HG03571 (cell line): ENCODE results near the gene ZNF394.
"Not testable (repeated sequence)": the region's sequence is repeated elsewhere in the genome, so short reads cannot be mapped to it uniquely, and the experiment has no call there.

ENCODE experiments used
- ATAC-seq: cut with Tn5 transposase; IDR thresholded peaks from one replicate; pipeline ENCODE4 v1.9.1; 2021; ENCODE audit not compliant: unreplicated experiment

ZNF394 gene

DNA sequence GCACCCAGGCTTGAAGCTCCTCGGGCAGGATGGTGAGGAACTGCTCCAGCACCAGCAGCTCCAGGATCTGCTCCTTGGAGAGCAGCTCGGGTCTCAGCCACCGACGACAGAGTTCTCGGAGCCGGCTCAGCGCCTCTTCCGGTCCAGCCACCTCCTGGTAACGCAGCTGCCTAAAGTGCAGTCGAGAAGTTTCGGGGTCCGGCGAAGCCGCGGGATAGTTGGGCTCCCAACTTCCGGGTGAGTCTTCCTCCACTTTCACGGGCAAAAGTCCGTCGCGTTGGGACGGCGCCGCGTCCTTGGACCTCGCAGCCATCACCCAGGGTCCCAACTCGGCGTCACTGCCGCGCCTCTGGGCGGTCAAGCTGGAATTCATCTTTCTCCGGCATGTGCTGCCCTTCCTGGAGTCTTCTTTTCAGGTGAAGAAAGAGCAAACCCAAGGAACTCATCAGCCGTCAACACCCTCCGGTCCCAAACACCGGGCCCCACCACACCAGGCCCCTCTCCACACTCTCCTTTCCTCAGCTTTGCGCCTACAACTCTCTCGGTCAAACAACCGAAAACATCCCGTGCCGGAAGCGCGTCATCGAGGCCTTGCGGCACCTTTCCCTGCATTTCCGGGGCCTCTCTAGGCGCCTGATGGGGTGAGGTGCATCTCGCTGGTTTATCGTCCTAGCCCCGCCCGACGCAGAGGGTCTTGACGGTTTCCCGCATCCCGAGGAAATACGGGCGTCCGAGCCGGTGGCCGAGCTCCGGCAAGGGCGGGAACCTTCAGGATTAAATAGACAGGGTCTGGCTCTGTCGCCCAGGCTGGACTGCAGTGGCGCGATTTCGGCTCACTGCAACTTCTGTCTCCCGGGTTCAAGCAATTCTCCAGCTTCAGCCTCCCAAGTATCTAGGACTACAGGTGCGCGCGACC lies at the start of gene ZNF394:
Gene ZNF394 (minus strand): TSS at position 561 of the 916 bp plus-strand sequence. CDS start 188 bp downstream, at position 373.
- peak; percentile 41 for ATAC-seq

DNA sequence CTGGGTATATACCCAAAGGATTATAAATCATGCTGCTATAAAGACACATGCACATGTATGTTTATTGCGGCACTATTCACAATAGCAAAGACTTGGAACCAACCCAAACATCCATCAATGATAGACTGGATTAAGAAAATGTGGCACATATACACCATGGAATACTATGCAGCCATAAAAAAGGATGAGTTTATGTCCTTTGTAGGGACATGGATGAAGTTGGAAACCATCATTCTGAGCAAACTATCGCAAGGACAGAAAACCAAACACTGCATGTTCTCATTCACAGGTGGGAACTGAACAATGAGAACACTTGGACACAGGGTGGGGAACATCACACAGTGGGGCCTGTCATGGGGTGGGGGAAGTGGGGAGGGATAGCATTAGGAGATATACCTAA lies 49.5 kb upstream of the ZNF394 start:
- not testable (repeated sequence) for ATAC-seq

DNA sequence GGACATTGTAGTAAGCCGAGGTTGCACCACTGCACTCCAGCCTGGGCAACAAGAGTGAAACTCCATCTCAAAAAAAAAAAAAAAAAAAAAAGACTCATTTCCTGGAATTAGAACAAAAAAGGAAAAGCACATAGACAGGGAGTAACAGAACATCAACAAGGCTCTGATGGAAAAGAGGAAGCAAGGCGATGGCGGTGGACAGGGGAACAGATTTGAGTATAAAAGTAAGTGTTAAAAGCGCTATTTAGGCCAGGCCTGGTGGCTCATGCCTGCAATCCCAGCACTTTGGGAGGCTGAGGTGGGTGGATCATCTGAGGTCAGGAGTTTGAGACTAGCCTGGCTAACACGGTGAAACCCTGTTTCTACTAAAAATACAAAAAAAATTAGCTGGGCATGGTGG lies 45.2 kb upstream of the ZNF394 start:
- not testable (repeated sequence) for ATAC-seq

DNA sequence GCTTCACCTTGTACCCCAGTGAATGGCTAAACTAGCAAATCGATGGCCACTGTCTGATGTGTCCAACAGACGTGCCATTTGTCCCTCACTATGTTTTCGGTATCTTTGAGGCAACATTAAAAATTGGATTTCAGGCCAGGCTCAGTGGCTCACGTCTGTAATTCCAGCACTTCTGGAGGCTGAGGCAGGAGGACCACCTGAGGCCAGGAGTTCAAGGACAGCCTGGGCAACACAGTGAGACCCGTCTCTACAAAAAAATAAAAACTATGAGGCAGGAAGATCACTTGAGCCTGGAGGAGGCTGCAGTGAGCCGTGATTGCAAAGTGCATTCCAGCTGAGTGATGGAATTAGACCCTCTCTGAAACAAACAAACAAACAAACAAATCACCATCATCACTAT lies 43.8 kb upstream of the ZNF394 start:
- no peak for ATAC-seq

DNA sequence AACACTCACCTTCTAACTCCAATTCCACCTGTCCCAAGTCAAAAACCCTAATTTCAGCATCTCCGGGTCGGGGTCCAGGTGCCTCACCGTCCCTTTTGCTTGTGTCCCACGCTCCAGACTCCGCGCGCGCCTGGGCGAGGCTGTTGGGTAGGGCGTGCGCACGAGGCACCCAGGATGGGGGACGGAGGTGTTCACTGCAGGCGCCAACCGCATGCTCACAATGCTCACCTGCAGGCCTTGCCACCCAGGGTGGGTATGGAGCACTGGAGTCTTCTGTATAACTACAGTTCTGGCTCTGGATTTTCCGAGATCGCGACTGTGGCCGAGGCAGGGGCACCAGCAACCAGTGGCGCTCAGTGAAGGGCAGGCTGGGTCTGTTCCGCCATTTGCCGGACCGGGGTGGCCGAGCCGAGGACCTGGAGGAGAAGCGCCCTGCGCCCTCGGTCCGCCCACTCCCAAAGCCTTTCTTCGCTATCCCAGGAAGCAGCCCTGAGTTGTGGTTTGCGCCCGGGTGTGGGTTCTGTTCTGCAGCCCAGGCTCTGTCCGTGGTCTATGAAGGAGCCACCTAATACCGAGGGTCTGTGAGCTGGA lies 43.1 kb upstream of the ZNF394 start:
- no peak for ATAC-seq

DNA sequence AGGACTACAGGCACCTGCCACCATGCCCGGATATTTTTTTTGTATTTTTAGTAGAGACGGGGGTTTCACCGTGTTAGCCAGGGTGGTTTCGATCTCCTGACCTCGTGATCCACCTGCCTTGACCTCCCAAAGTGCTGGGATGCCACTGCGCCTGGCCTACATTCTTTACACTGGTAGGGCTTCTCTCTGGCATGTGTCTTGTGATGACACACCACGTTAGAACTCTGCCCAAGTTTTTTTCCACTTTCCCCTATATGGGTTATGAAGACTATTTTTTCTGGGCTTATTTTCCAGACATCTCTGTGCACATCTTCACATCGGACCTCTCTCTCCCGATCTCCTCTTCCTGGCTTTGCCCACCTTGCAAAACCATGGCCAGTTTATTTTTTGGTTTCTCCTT lies 41.1 kb upstream of the ZNF394 start:
- ATAC-seq, result no peak

DNA sequence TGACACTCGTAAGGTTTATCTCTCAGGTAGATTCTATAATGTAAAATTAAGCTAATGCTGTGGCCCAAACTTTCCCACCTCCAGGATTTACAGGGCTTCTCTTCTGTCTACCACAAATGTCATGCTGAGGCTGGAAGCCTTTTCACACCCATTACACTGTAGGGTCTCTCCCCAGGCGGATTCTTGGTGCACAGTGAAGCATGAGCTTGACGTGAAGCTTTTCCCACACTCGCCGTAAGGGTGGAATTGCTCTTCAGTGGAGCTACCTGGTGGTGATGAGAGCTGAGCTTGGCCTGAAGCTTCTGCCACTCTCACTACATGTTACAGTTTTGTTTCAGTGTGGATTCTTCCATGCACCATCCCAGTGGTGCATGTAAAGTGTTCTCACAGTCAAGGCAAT lies 40.5 kb upstream of the ZNF394 start:
- no peak for ATAC-seq

DNA sequence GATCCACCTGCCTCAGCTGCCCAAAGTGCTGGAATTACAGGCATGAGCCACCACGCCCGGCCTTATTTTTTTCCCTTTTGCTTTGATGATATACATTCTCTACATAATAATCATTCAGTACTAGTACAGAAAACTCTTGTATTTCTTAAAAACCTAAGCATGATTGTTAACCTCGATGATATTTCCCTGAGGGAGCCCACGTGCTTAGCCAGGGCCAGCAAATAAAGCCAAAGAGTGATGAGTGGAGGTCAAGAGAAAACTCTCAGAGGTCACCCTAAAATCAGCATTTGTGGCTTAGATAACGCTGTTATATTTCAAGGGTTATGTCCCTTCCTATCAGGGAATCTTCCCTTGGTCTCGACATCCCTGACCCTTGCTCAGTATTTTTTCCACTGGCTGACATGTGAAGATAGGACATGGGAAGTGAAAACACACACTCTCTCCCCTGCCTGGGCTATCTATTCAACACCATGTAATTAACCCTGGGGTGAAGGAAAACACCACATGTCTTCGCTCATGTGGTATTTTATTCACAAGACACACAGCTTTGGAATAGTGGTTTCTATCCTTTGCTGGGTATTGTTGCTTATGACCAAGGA lies 39.2 kb upstream of the ZNF394 start:
- no peak for ATAC-seq

DNA sequence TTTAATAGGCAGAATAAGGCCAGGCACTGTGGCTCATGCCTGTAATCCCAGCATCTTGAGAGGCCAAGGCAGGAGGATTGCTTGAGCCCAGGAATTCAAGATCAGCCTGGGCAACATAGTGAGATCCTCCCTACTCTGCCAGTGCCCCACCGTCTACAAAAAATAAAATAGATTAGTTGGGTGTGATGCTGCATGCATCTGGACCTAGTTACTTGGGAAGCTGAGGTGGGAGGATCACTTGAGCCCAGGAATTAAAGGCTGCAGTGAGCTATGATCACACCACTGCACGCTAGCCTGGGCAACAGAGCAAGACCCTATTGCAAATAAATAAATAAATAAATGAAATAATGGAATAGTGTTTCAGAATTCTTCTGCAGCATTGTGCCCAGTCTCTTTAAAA lies 35.6 kb upstream of the ZNF394 start:
- ATAC-seq, result no peak

DNA sequence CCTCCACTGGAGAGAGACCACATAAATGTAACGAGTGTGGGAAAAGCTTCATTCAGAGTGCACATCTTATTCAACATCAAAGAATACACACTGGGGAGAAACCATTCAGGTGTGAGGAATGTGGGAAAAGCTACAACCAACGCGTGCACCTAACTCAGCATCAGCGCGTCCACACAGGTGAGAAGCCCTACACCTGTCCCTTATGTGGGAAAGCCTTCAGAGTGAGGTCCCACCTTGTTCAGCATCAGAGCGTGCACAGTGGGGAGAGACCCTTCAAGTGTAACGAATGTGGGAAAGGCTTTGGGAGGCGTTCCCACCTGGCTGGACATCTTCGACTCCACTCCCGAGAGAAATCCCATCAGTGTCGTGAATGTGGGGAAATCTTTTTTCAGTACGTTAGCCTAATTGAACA lies 31.3 kb upstream of the ZNF394 start:
- no peak for ATAC-seq

DNA sequence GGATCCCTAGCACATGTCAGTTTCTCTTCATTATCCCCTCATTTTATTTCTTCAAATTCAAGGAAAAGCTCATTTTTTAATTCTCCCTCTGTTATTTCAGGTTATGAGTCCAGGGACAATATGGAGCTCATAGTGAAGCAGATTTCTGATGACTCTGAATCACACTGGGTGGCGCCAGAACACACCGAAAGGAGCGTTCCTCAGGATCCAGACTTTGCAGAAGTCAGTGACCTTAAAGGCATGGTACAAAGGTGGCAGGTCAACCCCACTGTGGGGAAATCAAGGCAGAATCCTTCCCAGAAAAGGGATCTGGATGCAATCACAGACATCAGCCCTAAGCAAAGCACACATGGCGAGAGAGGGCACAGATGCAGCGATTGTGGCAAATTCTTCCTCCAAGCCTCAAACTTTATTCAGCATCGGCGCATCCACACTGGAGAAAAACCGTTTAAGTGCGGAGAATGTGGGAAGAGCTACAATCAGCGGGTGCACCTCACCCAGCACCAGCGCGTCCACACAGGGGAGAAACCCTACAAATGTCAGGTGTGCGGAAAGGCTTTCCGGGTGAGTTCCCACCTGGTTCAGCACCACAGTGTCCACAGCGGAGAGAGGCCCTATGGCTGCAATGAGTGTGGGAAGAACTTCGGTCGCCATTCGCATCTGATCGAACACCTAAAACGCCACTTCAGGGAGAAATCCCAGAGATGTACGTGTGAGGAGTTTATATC lies 25.8 kb upstream of the ZNF394 start:
- ATAC-seq, result no peak

DNA sequence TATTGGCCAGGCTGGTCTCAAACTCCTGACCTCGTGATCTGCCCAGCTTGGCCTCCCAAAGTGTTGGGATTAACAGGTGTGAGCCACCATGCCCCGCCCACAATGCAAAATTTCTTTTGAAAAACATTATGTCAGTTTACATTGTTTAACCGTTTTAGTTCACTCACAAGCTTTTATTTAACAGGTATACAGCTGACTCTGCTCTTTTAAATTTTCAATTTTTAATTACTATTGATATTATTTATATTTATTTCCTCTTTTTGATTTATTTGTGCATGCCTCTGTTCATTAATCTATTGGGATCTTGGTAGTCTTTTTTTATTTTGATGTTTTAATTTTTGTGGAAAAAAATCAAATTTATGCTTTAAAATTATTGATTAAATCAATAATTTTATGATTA lies 21.3 kb upstream of the ZNF394 start:
- no peak for ATAC-seq

DNA sequence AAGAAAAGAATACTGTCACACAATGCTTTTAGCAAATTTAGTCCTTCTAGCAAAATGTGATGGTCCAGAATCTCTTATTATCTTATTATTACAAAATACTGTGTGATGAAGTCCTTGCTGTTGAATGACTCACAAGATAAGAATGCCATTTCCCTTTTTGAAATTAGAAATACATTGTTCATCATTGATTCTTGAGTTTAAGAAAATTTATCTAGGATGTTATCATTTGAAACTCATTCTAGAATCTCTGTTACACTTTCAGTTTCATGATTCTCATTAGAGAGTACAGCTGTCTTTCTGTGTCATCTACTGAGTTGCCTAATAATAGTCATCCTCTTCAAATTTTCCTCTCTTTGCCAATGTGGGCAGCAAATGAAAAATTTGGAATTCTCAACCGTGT lies 14.0 kb upstream of the ZNF394 start:
- ATAC-seq, result no peak

DNA sequence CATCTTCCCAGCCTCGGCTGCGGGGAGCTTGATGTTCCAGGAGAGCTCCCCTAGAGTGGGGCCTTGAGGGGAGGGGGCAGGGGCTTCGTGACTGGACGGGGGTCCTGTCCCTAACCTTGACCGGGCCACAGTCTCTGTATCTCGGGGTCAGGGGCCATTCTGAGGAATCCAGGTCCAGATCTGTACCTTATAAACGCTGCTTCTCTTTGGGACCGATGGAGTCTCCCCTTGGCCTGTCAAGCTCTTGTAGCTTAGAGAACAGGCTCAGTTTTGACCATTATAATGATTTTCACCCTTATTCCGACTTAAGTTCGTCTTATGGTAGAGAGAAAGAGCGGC lies 5.2 kb upstream of the ZNF394 start:
- ATAC-seq, result peak; percentile 3

DNA sequence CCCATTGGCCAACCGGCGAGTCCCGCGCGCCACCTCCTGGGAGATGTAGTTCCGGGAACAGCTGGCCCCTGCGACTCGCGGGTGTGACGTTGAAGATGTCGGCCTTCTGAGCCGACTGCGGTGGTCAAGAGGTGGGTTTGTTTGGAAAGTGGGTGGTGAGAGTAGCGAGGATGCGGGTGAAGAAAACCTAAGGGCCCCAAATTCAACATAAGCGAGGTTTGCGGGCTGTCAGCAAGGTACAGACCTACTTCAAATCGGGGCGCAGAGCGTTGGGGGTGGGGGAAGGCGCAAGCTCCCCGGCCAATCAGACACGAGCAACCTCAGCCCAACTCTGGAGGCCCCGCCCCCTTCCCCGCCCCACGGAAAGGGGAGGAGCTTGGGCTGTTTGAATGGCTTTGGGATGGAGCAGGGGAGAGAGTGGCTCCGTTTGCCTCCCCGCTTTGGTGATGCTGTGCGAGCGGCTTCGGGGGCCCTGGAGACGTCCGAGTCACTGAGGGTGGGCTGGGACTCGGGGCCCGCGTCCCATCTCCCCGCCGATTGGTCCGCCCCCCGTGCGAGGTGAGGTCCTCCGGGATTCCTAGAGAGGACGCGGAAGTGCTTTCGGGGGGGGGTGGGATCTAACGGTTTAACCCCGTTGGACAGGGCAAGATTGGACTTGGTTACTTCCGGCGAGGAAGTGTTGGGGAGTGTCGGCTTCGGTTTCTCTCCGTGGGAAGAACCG lies 4.7 kb upstream of the ZNF394 start, which contains the start of gene ZKSCAN5:
Gene ZKSCAN5 (plus strand): TSS at position 60 of the 721 bp plus-strand sequence. CDS start 1,383 bp downstream, outside the sequence.
- ATAC-seq, result peak; percentile 77

DNA sequence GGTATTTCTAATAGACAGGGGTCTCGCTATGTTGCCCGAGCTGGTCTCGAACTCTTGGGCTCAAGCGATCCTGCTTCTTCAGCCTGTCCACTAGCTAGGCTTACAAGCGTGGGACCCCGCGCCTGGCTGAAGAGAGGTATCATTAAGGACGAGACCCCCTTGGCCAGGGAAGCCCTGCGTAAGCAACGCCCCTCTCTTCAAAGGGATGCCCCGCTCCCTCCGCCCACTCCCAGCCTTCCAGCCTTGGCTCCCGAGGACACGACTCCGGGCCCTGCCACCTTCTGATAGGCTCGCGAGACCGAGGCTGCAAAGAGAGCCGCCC lies 4.2 kb upstream of the ZNF394 start:
- ATAC-seq, result no peak

DNA sequence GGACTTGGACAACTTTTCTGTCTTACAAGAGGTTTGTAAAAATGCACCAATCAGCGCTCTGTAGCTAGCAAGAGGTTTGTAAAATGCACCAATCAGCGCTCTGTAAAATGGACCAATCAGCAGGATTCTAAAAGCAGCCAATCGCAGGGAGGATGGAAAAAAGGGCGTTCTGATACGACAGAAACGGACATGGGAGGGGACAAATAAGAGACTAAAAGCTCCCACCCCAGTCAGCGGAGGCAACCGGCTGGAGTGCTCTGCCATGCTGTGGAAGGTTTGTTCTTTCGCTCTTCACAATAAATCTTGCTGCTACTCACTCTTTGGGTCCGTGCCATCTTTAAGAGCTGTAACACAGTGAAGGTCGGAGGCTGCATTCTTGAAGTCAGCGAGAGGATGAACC lies 1.2 kb upstream of the ZNF394 start:
- not testable (repeated sequence) for ATAC-seq

DNA sequence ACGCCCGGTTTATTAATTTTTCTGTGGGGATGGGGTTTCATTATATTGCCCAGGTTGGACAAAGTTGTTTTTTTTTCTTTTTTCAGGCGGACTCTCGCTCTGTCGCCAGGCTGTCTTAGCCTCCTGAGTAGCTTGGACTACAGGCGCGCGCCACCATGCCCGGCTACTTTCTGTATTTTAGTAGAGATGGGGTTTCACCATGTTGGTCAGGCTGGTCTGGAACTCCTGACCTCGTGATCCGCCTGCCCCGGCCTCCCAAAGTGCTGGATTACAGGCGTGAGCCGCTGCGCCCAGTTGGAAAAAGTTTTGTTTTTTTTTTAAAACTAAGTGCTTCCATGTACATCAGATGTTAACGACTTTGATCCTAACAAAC lies 542 bp upstream of the ZNF394 start:
- ATAC-seq, result no peak

DNA sequence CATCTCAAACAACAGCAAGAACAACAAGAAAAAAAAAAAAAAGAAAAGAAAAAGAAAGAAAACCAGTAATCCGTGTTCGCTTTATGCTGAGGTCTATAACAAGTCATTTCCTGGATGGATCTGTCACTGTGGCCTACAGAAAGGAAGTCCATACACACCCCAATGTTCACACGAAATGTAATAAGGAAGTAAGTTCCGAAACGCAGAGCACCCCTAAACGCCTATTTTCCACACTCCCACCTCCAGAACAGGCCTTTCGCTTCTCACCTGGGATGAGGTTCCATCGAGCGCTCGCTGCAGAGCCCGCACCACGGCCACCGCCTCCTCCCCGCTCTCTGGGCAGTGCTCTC lies 735 bp downstream of the ZNF394 start:
- ATAC-seq, result peak; percentile 17

DNA sequence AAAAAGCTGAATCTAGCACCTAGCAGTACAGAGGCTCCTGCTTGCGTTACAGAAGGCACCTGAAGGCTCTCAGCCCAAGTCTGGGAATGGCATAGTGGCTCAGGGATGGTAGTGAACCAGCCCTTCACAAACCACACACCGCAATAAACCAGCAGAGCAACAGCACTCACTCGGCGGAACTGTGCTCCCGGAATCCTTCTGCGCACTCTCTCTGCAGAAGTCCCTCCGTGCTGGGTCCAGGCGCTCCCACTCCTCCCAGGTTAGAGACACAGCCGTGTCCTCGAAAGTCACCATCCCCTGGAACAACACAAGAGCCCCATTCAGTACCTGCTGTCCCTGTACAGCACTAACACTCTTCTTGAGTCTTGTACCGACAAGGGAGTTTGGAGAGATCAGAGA lies 1.5 kb downstream of the ZNF394 start:
- ATAC-seq, result no peak
